Measurements from ENCODE around the gene PARD3.

The PARD3 gene

DNA sequence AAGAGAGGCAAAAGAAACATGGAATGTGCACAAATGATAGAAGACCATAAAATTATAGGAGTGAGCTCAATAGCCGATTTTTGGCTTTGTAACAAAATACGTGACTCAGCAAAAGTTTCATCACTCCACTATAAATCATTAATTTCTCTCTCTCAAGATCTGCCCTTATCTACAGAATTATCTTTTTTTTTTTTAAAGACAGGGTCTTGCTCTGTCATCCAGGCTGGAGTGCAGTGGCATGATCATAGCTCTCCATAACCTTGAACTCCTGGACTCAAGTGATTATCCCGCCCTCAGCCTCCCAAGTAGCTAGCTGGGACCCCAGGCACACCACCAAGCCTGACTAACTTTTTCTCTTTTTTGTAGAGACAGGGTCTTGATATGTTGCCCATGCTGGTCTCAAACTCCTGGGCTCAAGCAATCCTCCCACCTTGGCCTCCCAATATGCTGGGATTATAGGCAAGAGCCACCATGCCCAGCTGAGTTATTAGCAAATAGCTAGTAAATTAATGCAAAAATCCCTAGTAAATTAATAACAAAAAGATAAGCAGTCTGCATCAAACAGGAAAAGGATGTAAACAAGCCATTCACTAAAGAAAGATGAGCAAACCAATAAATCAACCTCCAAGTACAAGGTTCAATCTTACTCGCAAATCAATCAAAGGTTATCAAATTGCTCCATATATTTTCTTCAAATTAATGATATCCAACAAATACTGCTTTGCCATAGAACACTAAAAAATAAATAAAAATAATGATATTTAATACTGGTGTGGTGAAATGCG lies 450.7 kb downstream of the PARD3 start:
- TF ChIP-seq SIN3A (IDR thresholded peaks at IDR 0.05; ENCODE audit: borderline replicate concordance, insufficient read depth, low read length), result no peak
- no peak for TF ChIP-seq FOXP2 (optimal IDR thresholded peaks at IDR 0.05; ENCODE audit: borderline replicate concordance, extremely low read depth, extremely low read length, insufficient read depth)
- TF ChIP-seq TAF1 (IDR thresholded peaks at IDR 0.05; ENCODE audit: borderline replicate concordance, insufficient read depth, low read length), result no peak
- TF ChIP-seq POLR2AphosphoS5 (IDR thresholded peaks at IDR 0.05; ENCODE audit: low read depth, low read length), result no peak
- TF ChIP-seq, protein P1, sequence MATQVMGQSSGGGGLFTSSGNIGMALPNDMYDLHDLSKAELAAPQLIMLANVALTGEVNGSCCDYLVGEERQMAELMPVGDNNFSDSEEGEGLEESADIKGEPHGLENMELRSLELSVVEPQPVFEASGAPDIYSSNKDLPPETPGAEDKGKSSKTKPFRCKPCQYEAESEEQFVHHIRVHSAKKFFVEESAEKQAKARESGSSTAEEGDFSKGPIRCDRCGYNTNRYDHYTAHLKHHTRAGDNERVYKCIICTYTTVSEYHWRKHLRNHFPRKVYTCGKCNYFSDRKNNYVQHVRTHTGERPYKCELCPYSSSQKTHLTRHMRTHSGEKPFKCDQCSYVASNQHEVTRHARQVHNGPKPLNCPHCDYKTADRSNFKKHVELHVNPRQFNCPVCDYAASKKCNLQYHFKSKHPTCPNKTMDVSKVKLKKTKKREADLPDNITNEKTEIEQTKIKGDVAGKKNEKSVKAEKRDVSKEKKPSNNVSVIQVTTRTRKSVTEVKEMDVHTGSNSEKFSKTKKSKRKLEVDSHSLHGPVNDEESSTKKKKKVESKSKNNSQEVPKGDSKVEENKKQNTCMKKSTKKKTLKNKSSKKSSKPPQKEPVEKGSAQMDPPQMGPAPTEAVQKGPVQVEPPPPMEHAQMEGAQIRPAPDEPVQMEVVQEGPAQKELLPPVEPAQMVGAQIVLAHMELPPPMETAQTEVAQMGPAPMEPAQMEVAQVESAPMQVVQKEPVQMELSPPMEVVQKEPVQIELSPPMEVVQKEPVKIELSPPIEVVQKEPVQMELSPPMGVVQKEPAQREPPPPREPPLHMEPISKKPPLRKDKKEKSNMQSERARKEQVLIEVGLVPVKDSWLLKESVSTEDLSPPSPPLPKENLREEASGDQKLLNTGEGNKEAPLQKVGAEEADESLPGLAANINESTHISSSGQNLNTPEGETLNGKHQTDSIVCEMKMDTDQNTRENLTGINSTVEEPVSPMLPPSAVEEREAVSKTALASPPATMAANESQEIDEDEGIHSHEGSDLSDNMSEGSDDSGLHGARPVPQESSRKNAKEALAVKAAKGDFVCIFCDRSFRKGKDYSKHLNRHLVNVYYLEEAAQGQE (IDR thresholded peaks at IDR 0.05; ENCODE audit: insufficient read depth in 1 of 2, low read depth in 2 of 2, low read length in 2 of 2), result no peak

GRCh38 chr10:34360984-34361383 lies 454.1 kb downstream of the PARD3 start:
- no peak for TF ChIP-seq SIN3A (IDR thresholded peaks at IDR 0.05; ENCODE audit: borderline replicate concordance, insufficient read depth, low read length)
- no peak for TF ChIP-seq TAF1 (IDR thresholded peaks at IDR 0.05; ENCODE audit: borderline replicate concordance, insufficient read depth, low read length)
- TF ChIP-seq, protein P1 (IDR thresholded peaks at IDR 0.05; ENCODE audit: insufficient read depth in 1 of 2, low read depth in 2 of 2, low read length in 2 of 2), result no peak
- no peak for TF ChIP-seq FOXP2 (optimal IDR thresholded peaks at IDR 0.05; ENCODE audit: borderline replicate concordance, extremely low read depth, extremely low read length, insufficient read depth)

- no peak for TF ChIP-seq SIN3A (IDR thresholded peaks at IDR 0.05; ENCODE audit: borderline replicate concordance, insufficient read depth, low read length)
- TF ChIP-seq POLR2AphosphoS5 (IDR thresholded peaks at IDR 0.05; ENCODE audit: low read depth, low read length), result no peak
- TF ChIP-seq TAF1 (IDR thresholded peaks at IDR 0.05; ENCODE audit: borderline replicate concordance, insufficient read depth, low read length), result no peak
- TF ChIP-seq, protein P1 (IDR thresholded peaks at IDR 0.05; ENCODE audit: insufficient read depth in 1 of 2, low read depth in 2 of 2, low read length in 2 of 2), result no peak
- no peak for TF ChIP-seq FOXP2 (optimal IDR thresholded peaks at IDR 0.05; ENCODE audit: borderline replicate concordance, extremely low read depth, extremely low read length, insufficient read depth)
Measured at GRCh38 chr10:34359435-34359813, 455.7 kb downstream of the PARD3 start.

GRCh38 chr10:34358729-34359434 lies 456.2 kb downstream of the PARD3 start:
- TF ChIP-seq POLR2AphosphoS5 (IDR thresholded peaks at IDR 0.05; ENCODE audit: low read depth, low read length), result no peak
- TF ChIP-seq, protein P1 (IDR thresholded peaks at IDR 0.05; ENCODE audit: insufficient read depth in 1 of 2, low read depth in 2 of 2, low read length in 2 of 2), result no peak
- TF ChIP-seq SIN3A (IDR thresholded peaks at IDR 0.05; ENCODE audit: borderline replicate concordance, insufficient read depth, low read length), result no peak
- no peak for TF ChIP-seq FOXP2 (optimal IDR thresholded peaks at IDR 0.05; ENCODE audit: borderline replicate concordance, extremely low read depth, extremely low read length, insufficient read depth)
